ENCODE measurements around the gene PLA2G2C.
"Not testable (repeated sequence)": the region's sequence is repeated elsewhere in the genome, so short reads cannot be mapped to it uniquely, and the experiment has no call there.

The PLA2G2C gene

GRCh38 chr1:20139776-20140612 is 46.3 kb downstream of the PLA2G2C start:
- no peak for TF ChIP-seq CTCF (conservative IDR thresholded peaks at IDR 0.05)
- TF ChIP-seq ZFX (IDR thresholded peaks at IDR 0.05): no peak
- H3K27ac ChIP-seq: peak overlapping the region; percentile 59

GRCh38 chr1:20138961-20139550 is 47.3 kb downstream of the PLA2G2C start, which contains the start of gene PLA2G2F:
Gene PLA2G2F (plus strand): TSS chr1:20139323. CDS start chr1:20139428, 105 bp downstream.
- TF ChIP-seq ZFX (IDR thresholded peaks at IDR 0.05) (no peak), CTCF (conservative IDR thresholded peaks at IDR 0.05) (no peak)
- H3K27ac ChIP-seq: peak within 1 kb of the TSS; percentile 59

- H3K27ac ChIP-seq: peak overlapping the region; percentile 59; the same call in 1 of the 2 replicates
- TF ChIP-seq ZFX (IDR thresholded peaks at IDR 0.05) (no peak), CTCF (conservative IDR thresholded peaks at IDR 0.05) (no peak)
Measured at GRCh38 chr1:20138346-20138745, 48.0 kb downstream of the PLA2G2C start.

GRCh38 chr1:20137604-20138003 is 48.7 kb downstream of the PLA2G2C start:
- H3K27ac ChIP-seq: peak overlapping the region; percentile 59
- TF ChIP-seq CTCF (conservative IDR thresholded peaks at IDR 0.05) (no peak), ZFX (IDR thresholded peaks at IDR 0.05) (no peak)

- H3K27ac ChIP-seq: peak overlapping the region; percentile 59
- no peak for TF ChIP-seq CTCF (conservative IDR thresholded peaks at IDR 0.05)
Measured at GRCh38 chr1:20137055-20137454, 49.3 kb downstream of the PLA2G2C start.

GRCh38 chr1:20136249-20136648 is 50.1 kb downstream of the PLA2G2C start:
- TF ChIP-seq CTCF (conservative IDR thresholded peaks at IDR 0.05) (no peak), ZFX (IDR thresholded peaks at IDR 0.05) (no peak)
- H3K27ac ChIP-seq: no peak overlapping the region

GRCh38 chr1:20134995-20135394 is 51.3 kb downstream of the PLA2G2C start:
- no peak overlapping the region for H3K27ac ChIP-seq
- TF ChIP-seq CTCF (conservative IDR thresholded peaks at IDR 0.05): no peak
- TF ChIP-seq ZFX (IDR thresholded peaks at IDR 0.05): no peak

- not testable (repeated sequence) for H3K27ac ChIP-seq
Measured at GRCh38 chr1:20130518-20130917, 55.8 kb downstream of the PLA2G2C start.
